NCI-H774 (cell line): ENCODE measurements around the gene NUMA1.

Source experiments
- DNase-seq: peaks from one replicate; lab custom pipeline; 2025; lab: John Stamatoyannopoulos, UW

Gene NUMA1, protein sequence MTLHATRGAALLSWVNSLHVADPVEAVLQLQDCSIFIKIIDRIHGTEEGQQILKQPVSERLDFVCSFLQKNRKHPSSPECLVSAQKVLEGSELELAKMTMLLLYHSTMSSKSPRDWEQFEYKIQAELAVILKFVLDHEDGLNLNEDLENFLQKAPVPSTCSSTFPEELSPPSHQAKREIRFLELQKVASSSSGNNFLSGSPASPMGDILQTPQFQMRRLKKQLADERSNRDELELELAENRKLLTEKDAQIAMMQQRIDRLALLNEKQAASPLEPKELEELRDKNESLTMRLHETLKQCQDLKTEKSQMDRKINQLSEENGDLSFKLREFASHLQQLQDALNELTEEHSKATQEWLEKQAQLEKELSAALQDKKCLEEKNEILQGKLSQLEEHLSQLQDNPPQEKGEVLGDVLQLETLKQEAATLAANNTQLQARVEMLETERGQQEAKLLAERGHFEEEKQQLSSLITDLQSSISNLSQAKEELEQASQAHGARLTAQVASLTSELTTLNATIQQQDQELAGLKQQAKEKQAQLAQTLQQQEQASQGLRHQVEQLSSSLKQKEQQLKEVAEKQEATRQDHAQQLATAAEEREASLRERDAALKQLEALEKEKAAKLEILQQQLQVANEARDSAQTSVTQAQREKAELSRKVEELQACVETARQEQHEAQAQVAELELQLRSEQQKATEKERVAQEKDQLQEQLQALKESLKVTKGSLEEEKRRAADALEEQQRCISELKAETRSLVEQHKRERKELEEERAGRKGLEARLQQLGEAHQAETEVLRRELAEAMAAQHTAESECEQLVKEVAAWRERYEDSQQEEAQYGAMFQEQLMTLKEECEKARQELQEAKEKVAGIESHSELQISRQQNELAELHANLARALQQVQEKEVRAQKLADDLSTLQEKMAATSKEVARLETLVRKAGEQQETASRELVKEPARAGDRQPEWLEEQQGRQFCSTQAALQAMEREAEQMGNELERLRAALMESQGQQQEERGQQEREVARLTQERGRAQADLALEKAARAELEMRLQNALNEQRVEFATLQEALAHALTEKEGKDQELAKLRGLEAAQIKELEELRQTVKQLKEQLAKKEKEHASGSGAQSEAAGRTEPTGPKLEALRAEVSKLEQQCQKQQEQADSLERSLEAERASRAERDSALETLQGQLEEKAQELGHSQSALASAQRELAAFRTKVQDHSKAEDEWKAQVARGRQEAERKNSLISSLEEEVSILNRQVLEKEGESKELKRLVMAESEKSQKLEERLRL (N-terminal part only)

DNA sequence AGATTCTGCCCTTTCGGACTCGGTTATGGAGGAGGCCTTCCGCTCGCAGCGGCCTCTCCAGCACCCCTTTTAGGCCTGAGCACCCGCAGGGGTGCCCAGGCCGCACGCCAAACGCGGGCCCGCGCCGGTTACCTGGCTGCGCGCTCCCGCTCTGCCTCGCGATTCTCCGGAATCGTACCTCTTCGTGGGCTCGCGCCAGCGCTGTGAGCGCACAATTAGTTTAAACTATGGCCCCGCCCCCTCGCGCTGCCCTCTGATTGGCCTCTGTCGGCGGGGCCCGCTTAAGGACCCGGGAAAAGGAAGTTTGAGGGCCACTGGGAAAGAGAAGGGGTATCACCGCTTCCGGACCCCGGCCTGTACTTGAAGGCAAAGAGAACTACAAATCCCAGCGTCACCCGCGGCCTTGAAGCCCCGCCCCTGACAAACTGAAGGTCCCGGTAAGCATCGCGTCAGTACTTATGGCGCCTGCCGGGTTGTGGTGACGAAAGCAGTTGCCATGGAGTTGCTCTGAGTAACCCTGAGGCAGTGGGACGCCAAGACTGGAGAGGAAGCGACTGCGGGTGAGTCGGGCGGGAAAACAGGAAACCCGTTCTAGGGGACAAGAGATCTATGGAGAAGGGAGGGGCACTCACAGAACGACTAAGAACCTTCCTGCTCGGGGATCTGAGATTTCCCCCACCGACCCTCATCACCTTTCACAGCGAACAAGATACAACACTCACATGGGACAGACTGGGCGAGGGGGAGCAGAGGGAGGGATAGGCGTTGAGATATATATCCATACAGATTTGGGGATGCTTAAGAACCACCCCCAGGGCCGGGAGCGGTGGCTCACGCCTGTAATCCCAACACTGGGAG, at the start of gene NUMA1, which contains the start of gene LRRC51:
Gene NUMA1 (minus strand): TSS at position 217 of the 858 bp plus-strand sequence. CDS start 44,599 bp downstream, outside the sequence.
Gene LRRC51 (plus strand): TSS at position 525 of the 858 bp plus-strand sequence. CDS start 8,234 bp downstream, outside the sequence.
- DNase-seq = peak; percentile 100

DNA sequence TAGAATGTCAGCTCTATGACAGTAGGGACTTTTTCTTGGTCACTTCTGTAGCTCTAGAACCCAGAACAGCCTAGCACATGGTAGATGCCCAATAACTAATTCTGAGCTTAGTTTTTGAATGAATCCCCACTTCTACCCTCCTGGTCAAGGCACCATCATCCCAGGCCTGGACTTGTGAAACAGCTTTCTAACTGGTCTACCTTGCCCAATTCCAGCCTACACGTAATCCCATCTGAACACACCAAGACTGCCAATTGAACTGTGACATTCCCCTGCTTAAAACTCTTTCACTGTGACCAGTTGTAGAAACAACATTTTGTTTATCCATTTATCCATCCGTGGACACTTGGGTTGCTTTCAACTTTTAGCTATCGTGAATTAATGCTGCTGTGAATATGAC, 49.0 kb upstream of the NUMA1 start:
- DNase-seq = no peak

DNA sequence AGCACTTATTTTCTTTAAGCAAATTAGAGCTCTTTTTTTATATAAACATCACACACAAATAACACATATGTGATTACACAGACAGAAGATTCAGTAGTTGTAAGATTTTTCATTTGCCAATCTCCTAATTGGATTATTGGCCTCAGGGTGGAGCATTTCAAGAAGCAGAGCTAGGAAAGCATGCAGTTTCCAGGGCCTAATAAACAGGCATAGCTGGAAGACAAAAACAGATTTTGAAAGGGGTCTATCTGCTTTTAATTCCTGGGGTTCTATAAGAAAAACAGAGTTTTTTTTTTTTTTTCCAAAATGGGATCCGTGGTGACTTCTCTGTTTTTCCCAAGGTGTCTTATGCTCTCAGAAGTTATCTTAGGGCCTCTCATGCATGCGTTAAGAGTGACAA, 47.6 kb upstream of the NUMA1 start:
- no peak for DNase-seq

DNA sequence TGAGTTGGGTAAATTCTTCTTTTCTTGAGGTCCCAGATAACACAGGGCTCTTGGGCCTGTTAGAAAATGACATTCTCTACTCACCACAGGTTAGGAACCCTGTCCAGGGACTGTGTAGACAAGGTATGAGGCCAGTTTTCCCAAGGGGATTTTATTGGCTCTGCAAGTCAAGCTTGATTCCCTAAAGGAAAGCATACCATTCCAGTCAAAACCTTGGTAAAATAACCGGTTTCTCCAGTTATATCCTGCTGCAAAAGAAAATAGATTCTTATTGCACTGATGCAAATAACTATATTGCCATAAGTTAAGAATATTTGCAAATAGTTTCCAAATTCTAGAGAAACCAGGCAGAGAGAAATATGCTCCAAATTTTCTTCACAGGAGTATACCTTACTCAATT, 45.6 kb upstream of the NUMA1 start:
- no peak for DNase-seq

DNA sequence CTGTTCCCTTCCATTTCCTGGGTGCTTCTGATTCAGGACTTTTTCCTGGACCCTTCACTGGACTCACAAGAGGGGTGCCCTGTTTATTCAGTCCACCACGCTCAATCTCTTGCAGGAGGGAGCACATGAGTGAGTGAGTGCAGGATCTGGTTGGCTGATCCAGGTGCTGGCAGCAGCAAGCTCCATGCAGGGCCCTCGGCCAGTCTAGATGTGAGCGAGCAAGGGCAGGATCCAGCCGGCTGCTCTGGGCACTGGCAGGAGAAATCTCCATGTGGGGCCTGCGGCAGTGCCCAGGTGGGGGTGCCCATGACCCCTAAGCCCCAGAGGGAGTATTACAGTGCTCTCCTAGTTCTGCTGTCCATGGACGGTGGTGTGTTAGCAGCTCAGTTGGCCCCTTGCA, 43.7 kb upstream of the NUMA1 start:
- no peak for DNase-seq

DNA sequence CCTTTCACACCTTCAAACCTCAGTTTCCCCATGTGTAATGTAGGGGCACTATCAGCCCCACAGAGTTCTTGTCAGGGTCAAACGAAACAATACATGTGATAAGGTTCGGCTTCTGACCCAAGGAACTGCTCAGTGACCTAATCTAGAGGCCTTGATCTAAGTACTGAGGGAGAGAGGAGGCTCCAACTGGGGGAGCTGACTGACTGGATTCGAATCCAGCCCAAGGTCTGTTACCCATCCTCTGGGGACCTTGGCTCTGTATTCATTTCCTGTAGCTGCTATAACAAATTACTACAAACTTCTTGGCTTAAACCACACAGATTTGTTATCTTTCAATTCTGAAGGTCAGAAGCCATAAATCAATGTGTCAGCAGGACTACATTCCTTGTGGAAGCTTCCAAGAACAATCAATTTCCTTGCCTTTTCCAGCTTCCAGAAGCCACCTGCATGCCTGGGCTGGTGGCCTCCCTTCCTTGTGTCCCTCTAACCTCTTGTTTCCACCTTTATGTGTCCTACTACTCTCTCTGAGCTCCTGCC, 42.8 kb upstream of the NUMA1 start:
- no peak for DNase-seq

DNA sequence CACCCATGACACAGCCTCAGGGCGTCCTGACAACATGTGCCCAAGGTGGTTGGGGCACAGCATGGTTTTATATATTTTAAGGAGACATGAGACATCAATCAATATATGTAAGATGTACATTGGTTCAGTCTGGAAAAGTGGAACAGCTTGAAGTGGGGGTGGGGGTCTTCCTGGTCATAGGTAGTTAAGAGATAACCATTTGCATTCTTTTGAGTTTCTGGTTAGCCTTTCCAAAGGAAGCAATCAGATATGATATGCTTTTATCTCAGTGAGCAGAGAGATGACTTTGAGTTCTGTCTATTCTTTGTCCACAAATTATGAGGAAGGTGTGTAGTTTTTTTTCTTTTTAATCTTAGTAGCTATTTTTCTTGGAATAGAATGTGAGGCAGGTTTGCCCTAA, 42.3 kb upstream of the NUMA1 start:
- no peak for DNase-seq

DNA sequence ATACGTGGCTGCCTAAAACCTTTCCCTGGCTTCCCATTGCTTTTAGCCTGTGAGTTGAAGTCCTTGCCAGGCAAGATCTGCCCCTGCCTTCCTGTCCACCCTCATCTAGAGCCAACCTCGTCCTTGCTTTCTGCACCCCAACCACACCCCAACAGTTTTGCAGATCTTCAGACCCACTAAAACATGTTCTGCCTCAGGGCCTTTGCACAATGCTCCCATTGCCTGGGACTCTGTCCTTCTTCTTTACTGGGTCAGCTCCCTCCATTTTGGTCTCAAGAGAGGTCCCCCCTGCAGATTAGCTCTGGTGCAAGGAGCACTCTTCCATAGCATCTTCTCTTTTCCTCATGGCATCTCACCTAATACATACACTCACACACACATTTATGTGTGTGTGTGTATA, 40.6 kb upstream of the NUMA1 start:
- no peak for DNase-seq

DNA sequence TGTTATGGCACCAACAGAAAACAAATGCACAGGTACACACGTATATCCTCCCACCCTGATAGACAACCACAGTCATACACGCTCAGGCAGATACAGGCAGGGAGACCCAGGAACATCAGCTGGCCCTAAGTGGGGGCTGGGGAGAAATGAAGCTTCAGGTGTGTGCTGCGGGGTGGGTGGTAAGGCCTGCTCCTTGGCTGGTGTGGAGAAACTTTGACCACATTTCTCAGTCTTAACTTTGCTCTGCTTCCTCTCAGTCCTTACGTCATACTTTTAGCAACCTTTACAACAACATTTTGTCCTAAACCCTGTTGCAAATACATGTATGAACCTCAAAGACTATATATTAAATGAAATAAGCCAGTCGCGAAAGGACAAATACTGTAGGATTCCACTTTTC, 38.9 kb upstream of the NUMA1 start:
- no peak for DNase-seq

DNA sequence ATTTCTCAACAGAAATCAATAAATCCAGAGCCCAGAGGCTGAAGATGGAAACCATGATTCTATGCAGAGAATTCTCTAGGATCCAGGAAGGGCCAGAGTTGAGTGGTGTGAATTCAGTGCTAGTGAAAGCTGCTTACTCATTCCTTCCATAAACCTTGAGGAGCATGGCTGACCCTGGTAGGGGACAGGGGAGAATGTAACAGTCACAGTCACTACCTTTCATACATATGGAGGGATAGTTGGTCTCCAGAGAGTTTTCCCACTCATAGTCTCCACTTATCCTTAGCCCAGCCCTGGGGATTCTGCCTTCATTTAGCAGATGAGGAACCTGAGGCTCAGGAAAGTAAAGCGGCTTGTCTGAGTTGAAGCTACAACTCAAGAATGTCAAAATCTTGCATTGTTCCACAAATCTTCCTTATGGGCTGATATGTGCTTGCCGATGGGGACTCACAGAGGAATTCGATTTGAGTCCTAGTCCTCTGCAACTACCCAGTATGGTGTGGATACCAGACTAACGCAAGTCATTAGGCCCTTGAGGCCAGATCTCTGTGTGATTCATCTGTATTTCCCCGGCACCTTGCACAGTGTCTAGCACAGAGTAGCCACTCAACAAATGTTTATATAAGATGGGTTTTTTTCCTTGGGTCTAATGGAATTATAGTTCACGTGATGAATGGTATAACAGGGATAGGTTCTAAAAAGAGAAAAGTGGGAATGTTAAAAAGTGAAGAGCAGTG, 35.8 kb upstream of the NUMA1 start:
- DNase-seq = no peak

DNA sequence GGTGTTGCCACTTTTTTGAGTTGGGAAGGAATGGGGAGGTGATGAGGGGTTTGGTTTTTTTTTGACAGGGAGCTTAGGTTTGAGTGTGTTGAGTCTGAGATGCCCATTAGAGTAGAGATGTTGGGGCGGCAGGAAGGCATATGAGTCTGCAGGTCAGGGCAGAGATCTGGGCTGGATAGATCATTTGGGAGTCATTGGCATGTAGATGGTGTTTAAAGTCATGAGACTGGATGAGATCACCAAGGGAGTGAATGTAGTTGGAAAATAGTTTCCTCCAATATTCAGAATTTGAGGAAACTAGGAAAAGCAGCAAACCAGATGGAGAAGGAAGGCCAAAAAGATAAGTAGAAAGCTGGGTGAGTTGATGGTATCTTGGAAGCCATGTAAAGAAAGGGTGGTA, 34.2 kb upstream of the NUMA1 start:
- DNase-seq = no peak

DNA sequence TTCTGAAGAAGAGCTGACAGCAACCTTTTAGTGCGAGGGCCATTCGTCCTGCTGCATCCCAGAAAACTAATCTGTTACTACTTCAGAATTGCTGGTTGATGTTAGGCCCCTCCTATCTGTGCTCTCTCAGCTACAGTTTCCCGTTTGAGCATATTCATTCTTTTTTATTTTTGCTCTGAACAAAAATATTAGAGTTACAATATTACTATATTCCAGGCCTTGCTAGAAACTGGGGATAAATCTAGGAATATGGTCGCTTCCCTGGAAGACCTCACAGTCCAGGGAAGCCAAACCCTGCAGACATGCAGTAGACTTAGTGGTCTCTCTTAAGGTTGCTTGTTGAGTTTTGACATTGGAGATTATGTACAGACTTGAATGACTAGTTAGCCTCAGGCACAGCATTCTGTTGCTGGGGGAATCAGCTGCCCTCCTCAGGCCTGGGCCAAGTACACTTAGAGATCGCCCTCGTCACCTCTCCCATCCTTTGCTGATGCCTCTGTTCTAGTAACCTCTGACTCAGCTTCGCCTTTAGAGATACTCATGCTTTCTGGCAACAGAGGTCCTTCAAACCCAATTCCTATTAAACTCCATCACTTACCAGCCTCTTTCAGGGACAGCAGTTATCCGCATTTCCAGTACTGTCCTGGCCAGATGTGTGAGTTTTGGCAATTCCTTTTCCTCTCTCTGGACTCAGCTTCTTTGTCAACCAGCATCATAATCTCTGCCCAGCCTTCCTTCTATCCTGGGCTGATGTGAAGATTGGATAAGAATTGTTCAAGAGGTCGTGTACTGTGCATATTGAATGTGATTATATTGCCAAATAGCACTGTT, 32.9 kb upstream of the NUMA1 start:
- DNase-seq = no peak

DNA sequence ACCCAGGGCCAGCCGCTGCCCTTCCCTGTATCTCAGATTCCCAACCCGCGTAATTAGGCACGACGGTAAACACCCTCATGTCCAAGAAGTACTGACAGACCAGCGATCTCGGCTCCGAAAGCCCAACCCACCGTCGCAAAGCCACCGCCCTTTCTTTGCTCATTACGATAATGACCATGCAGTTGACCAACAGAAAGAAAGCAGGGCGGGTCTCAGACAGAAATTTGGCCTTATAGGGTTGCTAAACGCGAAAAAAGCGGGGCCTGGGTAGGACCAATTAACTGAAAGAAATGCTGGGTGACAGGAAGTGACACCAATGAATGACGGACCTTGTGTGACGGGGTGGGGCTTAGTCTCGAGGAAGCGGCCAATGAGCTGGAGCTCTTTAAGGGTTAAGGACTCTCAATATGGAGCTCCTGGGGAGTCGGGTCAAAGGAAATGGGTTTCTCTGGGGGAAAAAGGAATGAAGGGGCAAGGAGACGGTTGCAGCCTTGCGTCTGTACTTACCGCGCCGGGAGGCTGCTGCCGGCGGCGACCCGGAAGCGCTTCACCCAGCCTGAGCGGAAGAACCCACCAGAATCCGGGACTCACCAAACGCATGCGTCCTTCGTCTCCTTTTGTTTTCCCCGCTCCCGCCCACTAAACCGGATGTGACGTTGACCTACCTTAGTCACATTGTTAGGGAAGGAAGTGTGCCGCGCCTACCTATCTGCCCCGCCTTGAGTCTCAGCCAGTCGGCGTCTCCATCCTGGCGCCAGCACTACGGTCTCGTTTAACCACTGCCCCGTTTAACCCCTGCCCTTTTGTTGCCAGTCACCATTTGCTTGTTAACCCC, 32.0 kb upstream of the NUMA1 start, which contains the start of gene ANAPC15:
Gene ANAPC15 (minus strand): TSS at position 553 of the 835 bp plus-strand sequence. CDS start 1,419 bp downstream, outside the sequence.
- DNase-seq = peak; percentile 99

DNA sequence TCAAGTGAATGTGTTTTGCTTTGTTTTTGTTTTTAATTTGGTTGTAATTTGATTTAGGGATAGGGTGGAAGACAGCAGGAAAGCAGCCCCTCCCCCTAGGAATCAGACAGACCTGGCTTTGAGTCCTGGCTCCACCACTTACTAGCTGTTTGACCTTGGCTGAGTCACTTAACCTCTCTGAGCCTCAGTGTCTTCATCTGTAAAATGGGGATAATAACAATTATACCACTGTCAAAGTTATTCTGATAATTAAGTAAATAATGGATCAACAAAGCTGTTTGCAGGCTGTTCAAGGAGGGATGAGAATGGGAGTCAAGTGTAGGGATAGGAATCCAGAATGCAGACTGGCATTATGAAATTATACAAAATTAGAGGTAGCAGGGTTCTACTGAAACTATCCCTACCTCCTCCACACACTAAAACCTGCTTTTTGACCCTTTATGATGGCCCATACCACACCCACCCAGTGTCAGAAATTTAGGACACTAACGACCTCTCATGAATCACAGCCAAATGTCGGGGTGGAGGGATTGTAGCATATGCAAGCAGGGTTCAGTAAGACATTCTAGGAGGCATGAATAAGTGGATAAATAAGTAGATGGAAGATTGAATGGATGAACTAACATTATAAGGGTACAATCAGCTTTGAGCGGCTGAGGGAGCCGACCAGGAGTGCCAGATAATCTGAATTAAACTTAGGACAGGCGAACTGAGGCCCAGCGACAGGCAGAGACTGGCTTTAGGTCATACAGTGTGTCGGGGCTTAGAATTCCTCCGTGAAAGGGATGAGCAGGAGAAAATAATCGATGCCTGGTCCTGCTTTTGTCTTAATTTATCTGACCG, 31.2 kb upstream of the NUMA1 start:
- DNase-seq = no peak

DNA sequence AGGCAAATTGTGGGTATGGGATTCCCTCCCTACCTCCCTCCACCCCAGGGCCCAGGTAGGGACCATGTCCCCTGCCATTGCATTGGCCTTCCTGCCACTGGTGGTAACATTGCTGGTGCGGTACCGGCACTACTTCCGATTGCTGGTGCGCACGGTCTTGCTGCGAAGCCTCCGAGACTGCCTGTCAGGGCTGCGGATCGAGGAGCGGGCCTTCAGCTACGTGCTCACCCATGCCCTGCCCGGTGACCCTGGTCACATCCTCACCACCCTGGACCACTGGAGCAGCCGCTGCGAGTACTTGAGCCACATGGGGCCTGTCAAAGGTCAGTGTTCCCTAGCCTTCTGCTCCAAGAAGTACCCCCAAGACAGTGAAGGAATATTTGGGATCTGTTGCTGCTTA, 25.5 kb upstream of the NUMA1 start, which contains the start of gene TOMT:
Gene TOMT (plus strand): TSS at position 37 of the 400 bp plus-strand sequence. CDS start 28 bp downstream, at position 65.
- no peak for DNase-seq

DNA sequence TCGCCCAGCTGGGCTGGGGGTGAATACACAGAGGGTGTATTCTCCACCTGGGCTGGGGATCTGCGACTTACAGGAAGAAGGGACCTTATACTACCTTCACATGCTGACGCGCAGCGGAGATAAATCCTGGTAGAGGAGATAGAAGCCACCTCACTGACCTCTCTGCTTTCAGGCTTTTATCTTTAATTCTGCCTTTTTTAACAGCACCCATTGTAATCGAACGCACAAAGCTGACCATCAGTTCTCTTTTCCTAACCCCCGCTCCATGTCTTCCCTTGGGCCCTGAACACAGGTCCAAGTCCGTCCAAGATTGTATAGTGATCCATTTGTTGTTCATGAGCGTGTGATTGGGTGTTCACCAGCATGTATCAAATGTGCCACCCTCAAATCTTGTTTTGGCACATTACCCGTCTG, 23.4 kb upstream of the NUMA1 start:
- DNase-seq = no peak
